Renal cortex interstitium (tissue), 11 donors: ENCODE results near the gene RAB43. TPM values are rescaled to one million over a fixed set of nuclear protein-coding genes. Genes with fewer than 3 reads are reported as not detected.
"Not testable (repeated sequence)": the region's sequence is repeated elsewhere in the genome, so short reads cannot be mapped to it uniquely, and the experiment has no call there.

Source experiments
- DNase-seq, 11 donors: peaks; one replicate each; pipeline ENCODE4 v3.0.0-alpha.2; 2013; ENCODE audit warnings: low read depth in 9 of 11, low spot score in 4 of 11; ENCODE audit errors: extremely low read depth in 1 of 11
- polyA plus RNA-seq, 3 donors: library from polyadenylated mRNA; unstranded; fragments of 120-200 nt; gene quantifications; one replicate each; pipeline ENCODE4 v1.2.1, GENCODE V29; 2013; ENCODE audit not compliant: insufficient read length in 3 of 3

The RAB43 gene
- polyA plus RNA-seq, 3 donors: 4.6 to 8.1 (median 6.1) TPM

DNA sequence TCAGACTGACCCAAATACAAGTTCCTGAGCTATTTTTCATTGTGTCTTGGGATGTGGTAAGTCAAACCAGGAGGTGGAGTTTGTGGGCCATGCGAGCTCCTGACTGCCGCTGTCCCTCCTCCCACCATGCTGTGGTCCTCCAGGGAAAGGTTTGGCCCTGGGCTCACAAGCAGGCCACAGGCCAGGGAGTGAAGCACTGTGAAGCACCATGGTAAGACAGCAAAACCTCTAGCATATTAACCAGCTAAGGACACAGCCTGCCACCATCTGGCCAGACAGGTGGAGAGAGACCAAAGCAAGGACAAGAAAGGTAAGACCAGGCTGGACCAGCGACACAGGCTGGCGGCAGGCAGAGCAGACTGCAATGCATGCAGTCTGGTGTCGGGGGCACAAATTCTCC lies 15.3 kb downstream of the RAB43 start:
- no peak for DNase-seq

DNA sequence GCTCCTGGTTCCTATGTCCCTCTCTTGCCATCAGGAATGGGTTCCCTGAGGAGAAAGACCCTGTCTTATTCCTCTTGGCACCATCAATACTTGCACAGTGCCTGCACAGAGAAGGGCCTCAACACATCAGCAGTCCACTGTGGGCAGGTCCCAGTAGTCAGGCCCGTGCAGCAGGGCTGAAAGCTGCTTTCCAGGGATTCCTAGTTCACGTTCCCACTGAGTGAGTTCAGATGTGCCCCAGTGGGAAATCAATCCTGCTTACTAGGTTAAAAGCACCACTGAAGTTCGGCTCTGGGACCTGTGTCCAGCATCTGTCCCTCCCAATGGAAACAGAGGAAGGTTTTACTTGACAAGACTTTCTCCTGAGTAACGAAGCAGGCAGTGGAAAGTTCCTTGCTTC lies 15.7 kb downstream of the RAB43 start:
- no peak for DNase-seq

GRCh38 chr3:129104498-129105079 lies 17.0 kb downstream of the RAB43 start:
- no peak for DNase-seq

DNA sequence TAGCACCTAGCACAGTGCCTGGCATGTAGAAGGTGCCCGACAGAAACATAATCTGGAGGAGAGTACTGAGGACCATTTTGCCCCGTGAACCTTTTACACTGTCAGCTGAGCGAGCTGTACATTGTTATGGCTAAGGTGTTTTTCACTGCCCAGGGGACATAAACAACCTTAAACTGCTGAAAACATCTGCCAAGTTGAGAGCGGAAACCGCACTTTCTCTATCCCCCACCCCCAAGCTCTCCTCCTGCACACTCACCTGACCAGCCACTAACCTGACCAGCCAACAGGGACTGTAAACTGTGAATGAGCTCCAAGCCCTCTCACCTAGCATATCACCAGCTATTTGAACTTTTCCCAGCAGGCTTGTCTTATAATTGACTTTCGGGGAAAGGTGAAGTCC lies 17.6 kb downstream of the RAB43 start:
- DNase-seq: no peak

DNA sequence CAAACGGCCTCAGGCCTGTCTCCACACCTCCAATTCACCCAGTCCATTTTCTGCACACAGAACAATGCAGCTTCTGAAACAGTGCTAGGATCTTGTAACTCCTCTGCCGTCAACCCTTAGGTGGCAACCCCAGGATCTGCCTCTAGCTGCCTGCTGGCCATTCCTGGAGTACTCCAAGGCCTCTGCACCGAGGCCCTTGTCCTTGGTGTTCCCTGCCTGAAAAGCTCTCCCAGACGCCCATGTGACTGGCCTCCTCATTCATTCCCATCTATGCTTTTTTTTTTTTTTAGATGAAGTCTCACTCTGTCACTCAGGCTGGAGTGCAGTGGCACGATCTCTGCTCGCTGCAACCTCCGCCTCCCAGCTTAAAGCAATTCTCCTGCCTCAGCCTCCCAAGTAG lies 18.3 kb downstream of the RAB43 start:
- DNase-seq: no peak

DNA sequence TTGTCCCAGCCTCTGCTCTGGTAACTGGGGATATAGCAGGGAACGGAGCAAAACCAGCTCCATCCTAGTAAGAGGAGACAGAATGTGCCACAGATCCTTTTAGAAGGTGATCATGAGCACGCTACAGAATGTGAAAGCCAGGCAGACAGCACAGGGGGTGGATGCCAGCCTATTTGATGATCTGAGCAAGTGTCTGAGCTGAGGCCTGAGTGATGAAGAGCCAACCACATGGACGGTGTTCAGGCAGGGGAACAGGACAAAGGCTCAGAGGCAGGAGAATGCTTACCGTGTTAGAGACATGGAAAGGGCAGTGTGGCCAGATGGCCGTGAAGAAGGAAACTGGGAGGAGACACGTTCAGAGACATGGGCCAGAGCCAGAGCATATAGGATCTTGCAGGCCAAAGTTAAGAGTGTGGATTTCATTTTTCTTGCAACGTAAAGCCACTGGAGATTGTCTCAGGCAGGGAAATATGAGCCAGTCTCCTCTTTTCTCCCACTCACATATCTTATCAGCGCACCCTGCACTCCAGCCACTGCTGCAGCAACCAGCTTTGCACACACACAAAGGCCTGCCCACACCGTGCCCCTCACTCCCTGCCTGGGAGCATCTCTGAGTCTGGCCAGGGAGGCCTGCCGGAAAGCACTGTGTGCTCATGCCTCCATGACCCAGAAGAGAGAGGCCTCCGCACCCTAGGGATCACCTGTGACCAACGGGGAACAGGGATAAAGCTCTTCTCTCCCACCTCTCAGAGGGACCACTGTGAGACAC lies 20.1 kb downstream of the RAB43 start:
- DNase-seq: no peak

GRCh38 chr3:129100274-129100673 lies 21.3 kb downstream of the RAB43 start:
- no peak for DNase-seq

- no peak for DNase-seq
These were observed 26.3 kb downstream of the RAB43 start for GRCh38 chr3:129095285-129095684.

GRCh38 chr3:129088312-129088711 lies 33.3 kb downstream of the RAB43 start:
- DNase-seq: not testable (repeated sequence)

DNA sequence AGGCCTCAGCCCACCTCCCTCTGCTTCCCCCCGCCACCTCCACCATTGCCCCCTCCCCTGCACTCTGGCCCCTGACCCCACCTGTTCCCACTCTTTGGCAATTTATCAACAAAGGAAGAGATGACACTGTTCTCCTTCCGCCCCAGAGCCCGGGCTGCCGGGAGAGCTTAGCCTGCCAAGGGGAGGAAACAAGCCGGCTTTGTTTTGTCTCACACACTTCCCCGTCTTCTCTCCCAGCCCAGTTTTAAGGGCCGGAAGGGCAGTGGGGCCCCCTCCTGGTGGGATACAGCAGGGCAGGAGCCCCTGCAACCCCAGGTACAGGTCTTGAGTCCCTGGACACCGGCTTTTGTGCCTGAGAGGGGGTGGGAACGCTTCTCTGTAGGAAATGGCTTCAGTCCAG lies 33.7 kb downstream of the RAB43 start:
- DNase-seq: not testable (repeated sequence)

- DNase-seq: no peak
These were observed 34.4 kb downstream of the RAB43 start for GRCh38 chr3:129087138-129087702.

DNA sequence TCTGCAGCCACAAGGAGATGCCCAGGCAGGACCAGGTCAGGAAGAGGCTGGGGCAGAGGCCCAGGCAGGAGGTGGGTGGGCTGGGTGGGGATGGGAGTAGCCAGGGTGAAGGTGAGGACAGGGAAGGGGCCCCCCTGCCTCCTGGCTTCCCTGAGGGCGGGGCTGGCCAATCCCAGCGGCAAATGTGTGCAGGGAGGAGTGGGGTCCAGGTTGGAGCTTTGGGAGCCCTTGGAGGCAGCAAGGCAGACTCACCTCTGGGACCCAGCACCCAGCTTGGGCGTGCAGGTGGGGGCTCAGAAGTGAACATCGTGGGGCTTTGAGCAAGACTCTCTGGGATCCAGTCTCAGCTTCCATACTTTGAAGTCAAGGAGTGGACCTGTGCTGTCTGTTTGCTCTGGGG lies 35.8 kb downstream of the RAB43 start:
- DNase-seq: no peak

DNA sequence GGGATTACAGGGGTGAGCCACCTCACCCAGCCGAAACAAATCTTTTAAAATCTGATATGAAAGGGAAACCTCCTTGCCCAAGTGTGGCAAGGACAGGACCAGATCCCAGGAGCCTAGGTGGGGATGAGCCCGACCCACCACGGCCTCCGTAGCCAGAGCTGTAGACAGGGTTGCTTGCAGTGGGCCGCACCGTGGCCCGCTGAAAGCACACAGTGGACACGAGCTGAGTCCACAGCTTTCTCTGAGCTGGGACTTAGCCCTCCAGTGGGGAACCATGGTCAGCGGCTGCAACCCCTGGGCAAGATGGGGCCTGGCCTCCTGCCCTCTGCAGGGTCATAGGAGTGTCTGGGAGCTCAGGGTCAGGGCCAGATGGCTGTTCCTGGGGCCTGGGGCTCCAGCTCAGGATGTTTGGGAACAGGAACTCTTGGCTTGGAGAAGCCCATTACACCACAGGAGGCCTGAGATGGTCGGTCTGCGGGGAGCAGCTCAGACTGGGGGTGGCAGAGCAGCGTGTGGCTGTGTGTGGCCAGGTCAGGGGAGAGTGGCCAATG lies 36.4 kb downstream of the RAB43 start:
- no peak for DNase-seq

DNA sequence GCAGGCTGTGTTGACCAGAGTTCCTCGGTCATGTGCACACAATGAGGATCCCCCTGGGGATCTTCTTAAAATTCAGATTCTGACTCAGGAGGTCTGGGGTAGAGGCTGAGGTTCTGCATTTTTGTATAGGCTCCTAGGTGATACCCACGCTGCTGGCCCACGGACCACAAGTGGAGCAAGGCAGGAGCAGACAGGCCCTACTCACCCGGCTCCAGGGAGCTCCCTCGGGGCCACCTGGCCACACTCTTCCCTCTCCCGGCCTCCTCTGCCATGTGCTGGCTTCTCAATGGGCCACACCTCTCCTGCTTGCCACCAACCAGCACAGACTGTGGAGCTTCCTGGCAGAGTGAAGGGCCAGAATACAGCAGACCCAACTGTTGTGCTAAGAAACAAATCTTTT lies 37.1 kb downstream of the RAB43 start:
- DNase-seq: no peak

GRCh38 chr3:129082026-129082425 lies 39.6 kb downstream of the RAB43 start:
- DNase-seq: no peak

GRCh38 chr3:129081503-129081902 lies 40.1 kb downstream of the RAB43 start:
- no peak for DNase-seq

GRCh38 chr3:129078510-129078909 lies 43.1 kb downstream of the RAB43 start:
- DNase-seq: no peak

DNA sequence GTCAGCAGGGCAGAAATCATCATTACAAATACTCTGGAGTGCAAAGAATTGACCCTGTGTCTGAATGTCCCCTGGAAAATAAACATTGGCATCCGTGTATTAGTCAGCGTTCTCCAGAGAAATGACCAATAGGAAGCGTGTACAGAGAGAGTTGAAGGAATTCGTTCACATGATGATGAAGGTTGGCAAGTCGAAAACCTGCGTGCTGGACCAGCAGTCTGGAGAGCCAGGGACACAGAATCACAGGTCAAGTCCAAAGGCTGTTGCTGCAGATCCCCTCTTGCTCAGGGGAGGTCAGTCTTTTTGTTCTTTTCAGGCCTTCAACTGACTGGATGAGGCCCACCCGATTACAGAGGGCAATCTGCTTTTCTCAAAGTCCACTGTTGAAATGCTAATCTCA lies 44.4 kb downstream of the RAB43 start:
- no peak for DNase-seq

GRCh38 chr3:129070086-129070885 lies 51.3 kb downstream of the RAB43 start:
- no peak for DNase-seq
